Tibial nerve (tissue), 4 donors: Measurements from ENCODE around the gene SOX8. TPM values are rescaled to one million over a fixed set of nuclear protein-coding genes. Genes with fewer than 3 reads are reported as not detected.

ENCODE experiments used
- DNase-seq, 2 donors: peaks; one replicate each; pipeline ENCODE4 v3.0.0-alpha.2; 2019; ENCODE audit warnings: low spot score in 2 of 2
- H3K27ac ChIP-seq, 4 donors: fragments of 200-600 bp; sonication (generic) in 3 of 4; one replicate each; pipeline ENCODE4 v1.5.1; 2017 to 2019; ENCODE audit warnings: mild to moderate bottlenecking in 1 of 4
- H3K27me3 ChIP-seq, 2 donors: fragments of 200-600 bp; sonication (generic) in 1 of 2; one replicate each; pipeline versions ENCODE4 v1.5.1 to v1.6.0; 2017 to 2019
- H3K36me3 ChIP-seq, 3 donors: fragments of 200-600 bp; sonication (generic); one replicate each; pipeline ENCODE4 v1.5.1; 2018 to 2019
- H3K4me1 ChIP-seq, 4 donors: fragments of 200-600 bp; sonication (generic) in 3 of 4; one replicate each; pipeline ENCODE4 v1.5.1; 2017 to 2019
- H3K4me3 ChIP-seq, 4 donors: fragments of 200-600 bp; sonication (generic) in 3 of 4; one replicate each; pipeline ENCODE4 v1.5.1; 2017 to 2019; ENCODE audit warnings: mild to moderate bottlenecking in 1 of 4, moderate library complexity in 1 of 4
- H3K9me3 ChIP-seq, 4 donors: fragments of 200-600 bp; sonication (generic) in 3 of 4; one replicate each; pipeline ENCODE4 v1.5.1; 2017 to 2019
- CTCF ChIP-seq, 5 experiments: fragments of 200-600 bp in 3 of 5; fragments of 450-650 bp in 2 of 5; sonication (generic) in 3 of 5; IDR thresholded peaks; one replicate each; pipeline ENCODE4 v1.5.1; 2016 to 2019; ENCODE audit warnings: antibody characterized with exemption in 5 of 5, mild to moderate bottlenecking in 3 of 5, moderate library complexity in 2 of 5
- EP300 ChIP-seq, 2 donors: sonication (generic); formaldehyde crosslinking; IDR thresholded peaks; one replicate each; pipeline ENCODE4 v1.6.1; 2017; ENCODE audit warnings: antibody characterized with exemption in 2 of 2, mild to moderate bottlenecking in 1 of 2
- POLR2A ChIP-seq, 2 donors: fragments of 450-650 bp; IDR thresholded peaks; one replicate each; pipeline ENCODE4 v1.6.1; 2017; ENCODE audit warnings: antibody characterized with exemption in 2 of 2, mild to moderate bottlenecking in 2 of 2, moderate library complexity in 2 of 2
- WGBS, 2 donors: methylation state at CpG; one replicate each; pipeline ENCODE4 v1.1.5; 2018; 5-methylcytosine and 5-hydroxymethylcytosine counted together
- total RNA-seq, 4 donors: library from RNA; depleted of rRNA; stranded (reverse); fragments of >200 nt; gene quantifications; one replicate each; pipeline ENCODE4 v1.1.0, GENCODE V29; 2016

SOX8 gene
- total RNA-seq, 4 donors from 2014 or later: 51.3 to 74.5 (median 66.3) TPM

DNA sequence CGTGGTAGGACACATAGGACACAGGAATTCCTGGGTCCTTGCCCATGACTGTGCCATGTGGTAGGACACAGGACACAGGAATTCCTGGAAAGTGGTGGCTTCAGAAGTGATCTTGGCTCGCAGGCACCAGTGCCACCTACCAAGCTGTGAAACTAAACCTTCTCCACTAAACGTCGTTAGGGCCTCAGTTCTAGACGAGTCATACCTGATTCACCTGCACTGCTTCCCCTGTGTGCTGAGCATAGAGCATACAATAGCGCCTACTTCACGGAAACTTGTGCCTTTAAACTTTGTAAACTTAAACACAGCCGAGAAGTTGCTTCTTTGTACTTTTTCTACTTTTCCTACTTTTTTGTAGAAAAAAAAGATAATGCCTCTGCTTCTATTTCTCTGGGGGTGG lies 4.8 kb downstream of the SOX8 start:
- peaks cover 0 to 23% of the 10 kb centered on the region in 2 donors for H3K27me3 ChIP-seq
- WGBS, 2 donors: 64 to 74% methylated on average over 8 of the region's 8 CpGs
- no peak for TF ChIP-seq CTCF (IDR thresholded peaks at IDR 0.05)
- no peak for TF ChIP-seq POLR2A (IDR thresholded peaks at IDR 0.05)
- TF ChIP-seq EP300 (IDR thresholded peaks at IDR 0.05): no peak

DNA sequence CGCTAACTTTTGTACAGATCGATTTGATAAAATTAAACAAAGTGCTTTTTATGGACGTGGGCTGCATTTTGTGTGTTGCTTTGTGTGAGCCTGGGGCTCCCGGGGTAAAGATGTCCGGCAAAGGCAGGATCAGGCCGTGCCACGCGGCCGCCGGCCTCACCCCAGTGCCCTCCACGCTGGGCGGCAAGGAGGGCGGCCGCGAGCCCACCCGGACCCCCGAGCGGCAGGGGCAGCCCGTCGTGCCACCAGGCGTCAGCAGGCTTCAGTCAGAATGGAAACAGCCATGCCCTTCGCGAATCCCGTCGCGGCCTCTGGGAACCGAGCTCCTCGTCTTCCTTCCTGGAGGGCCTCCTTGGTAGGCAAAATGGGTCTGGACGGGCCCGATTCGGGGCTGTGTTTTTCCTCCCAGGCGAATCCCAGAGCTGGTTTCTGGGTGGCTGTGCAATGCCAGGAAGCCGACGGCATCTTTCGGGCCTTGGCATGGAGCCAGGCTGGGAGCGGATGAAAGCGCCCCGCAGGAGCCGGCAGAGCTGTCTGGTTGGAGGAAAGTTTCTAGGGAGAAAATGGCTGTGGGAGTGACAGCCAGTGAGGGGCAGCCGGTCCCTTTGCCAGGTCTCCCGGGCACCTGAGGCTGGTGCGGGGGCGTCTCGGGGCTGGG lies 5.5 kb downstream of the SOX8 start:
- Histone ChIP-seq H3K36me3 (peaks cover 0 to 8% (median 0%) of the 10 kb centered on the region in 3 donors), H3K4me1 (peaks cover 0 to 80% (median 29%) of the 10 kb centered on the region in 4 donors), H3K27ac (peak overlapping the region; percentile 16 to 88 (median 64)), H3K27me3 (peaks cover 0 to 22% of the 10 kb centered on the region in 2 donors), H3K9me3 (no peaks in the 10 kb centered on the region), H3K4me3 (peak overlapping the region in 1 of 4 donors; percentile 13)
- no peak for DNase-seq
- TF ChIP-seq EP300 (IDR thresholded peaks at IDR 0.05) (no peak), CTCF (IDR thresholded peaks at IDR 0.05) (no peak), POLR2A (IDR thresholded peaks at IDR 0.05) (no peak)
- WGBS, 2 donors: 47 to 64% methylated on average over 27 to 44 of the region's 44 CpGs

More for the DNA sequence above, 4.8 kb downstream of the SOX8 start:
- Histone ChIP-seq H3K9me3 (no peaks in the 10 kb centered on the region), H3K4me3 (peak overlapping the region in 1 of 4 donors; percentile 8), H3K4me1 (peaks cover 0 to 78% (median 29%) of the 10 kb centered on the region in 4 donors), H3K27ac (peak overlapping the region; percentile 56 to 88 (median 64)), H3K36me3 (peaks cover 0 to 8% (median 0%) of the 10 kb centered on the region in 3 donors)
- no peak for DNase-seq

DNA sequence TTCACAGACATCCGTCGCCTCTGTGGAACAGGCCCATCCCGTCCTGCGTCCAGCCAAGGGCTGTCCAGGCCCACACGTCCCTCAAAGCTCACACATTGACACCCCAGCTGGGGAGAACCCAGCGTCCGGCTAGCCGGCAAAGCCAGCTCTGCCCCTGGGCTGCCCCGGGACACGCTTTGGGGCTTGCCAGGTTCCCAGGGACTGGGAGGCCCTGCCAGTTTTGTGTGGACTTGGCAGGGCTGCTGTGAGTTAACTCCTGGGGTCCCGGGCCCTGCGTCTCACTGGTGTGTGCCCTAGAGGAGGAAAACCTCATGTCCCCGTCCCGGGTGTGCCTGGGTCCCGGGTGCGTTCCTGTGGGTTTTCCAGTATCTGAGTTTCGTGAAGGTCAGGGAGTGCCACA lies 6.3 kb downstream of the SOX8 start:
- DNase-seq: no peak
- Histone ChIP-seq H3K4me3 (no peak overlapping the region), H3K36me3 (peaks cover 0 to 8% (median 0%) of the 10 kb centered on the region in 3 donors), H3K9me3 (no peaks in the 10 kb centered on the region), H3K27ac (peak overlapping the region; percentile 47 to 88 (median 64)), H3K27me3 (peaks cover 0 to 14% of the 10 kb centered on the region in 2 donors), H3K4me1 (peaks cover 0 to 75% (median 27%) of the 10 kb centered on the region in 4 donors)
- 43 to 57% methylated on average over 6 to 15 of the region's 17 CpGs for WGBS, 2 donors
- TF ChIP-seq POLR2A (IDR thresholded peaks at IDR 0.05) (no peak), EP300 (IDR thresholded peaks at IDR 0.05) (no peak), CTCF (IDR thresholded peaks at IDR 0.05) (no peak)

DNA sequence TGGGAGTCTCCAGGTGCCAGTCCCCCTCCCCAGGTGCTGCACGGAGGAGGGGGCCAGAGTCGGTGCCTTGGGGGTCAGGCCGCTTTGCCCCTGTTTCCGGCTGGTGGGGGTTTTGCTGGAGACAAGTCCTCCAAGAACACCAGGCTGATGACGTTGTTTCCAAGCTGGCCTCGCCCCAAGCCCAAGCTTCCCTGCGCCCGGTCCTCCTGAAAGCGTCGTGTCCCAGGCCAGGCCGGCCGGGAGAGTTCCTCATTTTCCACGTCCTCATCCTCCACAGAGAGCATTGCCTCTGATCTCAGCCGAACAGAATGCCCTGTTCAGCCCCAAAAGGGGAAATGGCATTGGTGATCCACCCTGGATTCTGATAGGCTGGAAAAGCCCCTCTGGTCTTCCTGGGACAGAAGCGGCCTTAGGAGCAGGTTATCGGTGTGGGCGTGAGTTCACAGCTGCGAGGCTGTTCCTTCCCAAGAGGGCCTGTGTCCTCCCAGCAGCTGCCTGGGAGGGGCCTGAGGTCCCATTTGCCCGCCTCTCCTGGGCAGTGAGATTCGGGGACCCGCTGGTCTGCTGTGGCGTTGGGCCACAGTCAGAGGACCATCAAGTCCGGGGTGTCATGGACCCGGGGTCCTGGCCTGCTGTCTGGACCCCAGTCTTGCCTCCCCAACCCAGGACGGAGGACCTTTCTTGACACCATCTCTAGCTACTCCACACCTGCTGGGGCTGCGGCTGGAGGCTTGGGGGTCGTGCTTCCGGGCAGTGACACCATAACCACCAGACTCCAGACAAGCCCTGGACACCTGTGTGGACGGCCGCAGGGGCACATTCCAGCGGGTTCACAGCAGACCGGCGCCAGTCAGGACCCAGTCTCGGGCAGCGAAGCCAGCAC lies 7.1 kb downstream of the SOX8 start:
- H3K4me3 ChIP-seq: no peak overlapping the region

More for the DNA sequence above, 7.1 kb downstream of the SOX8 start:
- TF ChIP-seq CTCF (IDR thresholded peaks at IDR 0.05) (no peak), EP300 (IDR thresholded peaks at IDR 0.05) (peak in 1 of 2 donors; percentile 60), POLR2A (IDR thresholded peaks at IDR 0.05) (no peak)
- WGBS, 2 donors: 49 to 56% methylated on average over 23 to 30 of the region's 35 CpGs
- Histone ChIP-seq H3K9me3 (no peaks in the 10 kb centered on the region), H3K27me3 (peaks cover 0 to 7% of the 10 kb centered on the region in 2 donors), H3K36me3 (peaks cover 0 to 8% (median 0%) of the 10 kb centered on the region in 3 donors), H3K4me1 (peaks cover 0 to 75% (median 27%) of the 10 kb centered on the region in 4 donors), H3K27ac (peak overlapping the region; percentile 47 to 88 (median 64))
- peak; percentile 48 to 53 for DNase-seq
